Coronary artery (tissue), 2 donors: ENCODE results near the gene PLSCR1.

Experiments used
- DNase-seq: peaks from one replicate; pipeline ENCODE4 v3.0.0-alpha.2; 2017; ENCODE audit warnings: low spot score
- H3K27ac ChIP-seq, 2 donors: fragments of 200-600 bp; sonication (generic); one replicate each; pipeline ENCODE4 v1.5.1; 2016 to 2019
- H3K4me3 ChIP-seq: fragments of 200-600 bp; sonication (generic); 2 replicates; pipeline ENCODE4 v1.5.1; 2016; ENCODE audit warnings: mild to moderate bottlenecking, moderate library complexity
- CTCF ChIP-seq: fragments of 200-600 bp; sonication (generic); IDR thresholded peaks from one replicate; pipeline ENCODE4 v1.5.1; 2019; ENCODE audit warnings: antibody characterized with exemption

The PLSCR1 gene

GRCh38 chr3:146550743-146551510 is 6.5 kb upstream of the PLSCR1 start:
- H3K27ac ChIP-seq = no peak overlapping the region
- TF ChIP-seq CTCF = no peak
- DNase-seq = no peak
- H3K4me3 ChIP-seq = no peak overlapping the region

- no peak for DNase-seq
- no peak for TF ChIP-seq CTCF
- peak overlapping the region; percentile 12 for H3K4me3 ChIP-seq
- H3K27ac ChIP-seq = no peak overlapping the region
Observed at GRCh38 chr3:146550070-146550615, 5.7 kb upstream of the PLSCR1 start.

- Histone ChIP-seq H3K27ac (no peak overlapping the region), H3K4me3 (no peak overlapping the region)
- no peak for TF ChIP-seq CTCF
- DNase-seq = no peak
Observed at GRCh38 chr3:146547235-146547835, 2.9 kb upstream of the PLSCR1 start.

GRCh38 chr3:146546366-146546965 is 2.1 kb upstream of the PLSCR1 start:
- H3K27ac ChIP-seq = no peak overlapping the region
- no peak for DNase-seq
- no peak overlapping the region for H3K4me3 ChIP-seq
- no peak for TF ChIP-seq CTCF

- H3K4me3 ChIP-seq = peak overlapping the region; percentile 77
- peak overlapping the region; percentile 95 to 97 for H3K27ac ChIP-seq
- TF ChIP-seq CTCF = no peak
- no peak for DNase-seq
Observed at GRCh38 chr3:146544929-146545528, 622 bp upstream of the PLSCR1 start.

- Histone ChIP-seq H3K27ac (peak overlapping the region; percentile 95 to 97), H3K4me3 (peak overlapping the region; percentile 77)
- DNase-seq = no peak
- no peak for TF ChIP-seq CTCF
Observed at GRCh38 chr3:146543461-146544001, 876 bp downstream of the PLSCR1 start.
